Activated CD4-positive, alpha-beta T cell treated with anti-CD3 and anti-CD28 coated beads, Interleukin-2, Interleukin-4, amounts not matched to agents 100 ng/mL and 50 ng/mL, durations not matched to agents 16 hours and 8 hours (primary cell): ENCODE results near the gene ZNF709.
"Not testable (repeated sequence)": the region's sequence is repeated elsewhere in the genome, so short reads cannot be mapped to it uniquely, and the experiment has no call there.

Source experiments
- DNase-seq: peaks from one replicate; pipeline ENCODE4 v3.0.0-alpha.2; 2020; ENCODE audit warnings: low spot score

Gene ZNF709

GRCh38 chr19:12484371-12485051, at the start of gene ZNF709:
Gene ZNF709 (minus strand): TSS chr19:12484816. CDS start chr19:12484657, 159 bp downstream.
- DNase-seq, result peak; percentile 87

DNA sequence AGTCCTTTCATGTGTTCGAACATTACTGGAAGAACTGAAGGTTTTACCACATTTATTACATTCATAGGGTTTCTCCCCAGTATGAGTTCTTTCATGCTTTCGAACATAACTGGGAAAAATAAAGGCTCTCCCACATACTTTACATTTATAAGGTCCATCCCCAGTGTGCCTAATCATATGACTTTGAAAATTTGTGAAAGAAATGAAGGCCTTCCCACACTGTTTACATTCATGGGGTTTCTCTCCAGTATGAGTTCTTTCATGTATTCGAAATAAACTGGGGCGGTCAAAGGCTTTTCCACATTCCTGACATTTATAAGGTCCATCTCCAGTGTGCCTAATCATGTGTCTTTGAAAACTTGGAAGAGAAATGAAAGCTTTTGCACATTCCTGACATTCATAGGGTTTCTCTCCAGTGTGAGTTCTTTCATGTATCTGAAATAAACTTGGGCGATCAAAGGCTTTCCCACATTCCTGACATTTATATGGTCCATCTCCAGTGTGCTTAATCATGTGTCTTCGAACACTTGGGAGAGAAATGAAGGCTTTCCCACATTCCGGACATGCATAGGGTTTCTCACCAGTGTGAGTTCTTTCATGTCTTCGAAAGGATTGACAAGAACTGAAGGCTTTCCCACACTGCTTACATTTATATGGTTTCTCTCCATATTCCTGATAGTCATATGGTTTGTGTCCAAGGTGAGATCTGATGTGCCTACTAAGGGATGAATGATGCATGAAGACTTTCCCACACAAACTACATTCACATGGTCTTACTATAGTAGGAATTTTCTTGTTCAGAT, 42.6 kb upstream of the ZNF709 start:
- no peak for DNase-seq

DNA sequence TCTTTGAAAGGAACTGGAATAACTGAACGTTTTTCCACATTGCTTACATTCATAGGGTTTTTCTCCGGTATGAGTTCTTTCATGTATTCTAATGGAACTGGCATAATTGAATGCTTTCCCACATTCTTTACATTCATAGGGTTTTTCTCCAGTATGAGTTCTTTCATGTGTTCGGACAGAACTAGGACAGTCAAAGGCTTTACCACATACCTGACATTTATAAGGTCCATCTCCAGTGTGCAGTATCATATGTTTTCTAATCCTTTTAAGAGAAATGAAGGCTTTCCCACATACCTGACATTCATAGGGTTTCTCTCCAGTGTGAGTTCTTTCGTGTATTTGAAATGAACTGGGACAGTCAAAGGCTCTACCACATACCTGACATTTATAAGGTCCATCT, 41.9 kb upstream of the ZNF709 start:
- DNase-seq, result no peak

DNA sequence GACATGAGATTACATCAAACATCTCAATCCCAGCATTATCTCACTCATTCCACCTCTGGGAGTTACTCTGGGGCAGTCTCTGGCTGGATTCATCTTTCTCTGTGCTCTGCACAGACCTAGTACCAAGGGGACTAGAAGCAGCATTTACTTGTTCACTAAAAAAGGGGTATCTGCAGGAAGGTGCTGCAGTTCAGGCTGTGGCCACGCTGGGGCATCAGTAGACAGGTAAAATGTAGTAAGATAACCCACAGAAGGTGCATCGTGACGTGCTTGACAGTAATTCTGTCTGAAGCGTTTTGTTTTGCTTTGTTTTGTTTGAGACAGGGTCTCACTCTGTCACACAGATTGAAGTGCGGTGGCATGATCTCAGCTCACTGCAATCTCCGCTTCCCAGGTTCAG, 37.4 kb upstream of the ZNF709 start:
- DNase-seq, result no peak

- no peak for DNase-seq
Observed at GRCh38 chr19:12513531-12514061, 29.0 kb upstream of the ZNF709 start.

GRCh38 chr19:12497032-12497431, 12.4 kb upstream of the ZNF709 start:
- no peak for DNase-seq

DNA sequence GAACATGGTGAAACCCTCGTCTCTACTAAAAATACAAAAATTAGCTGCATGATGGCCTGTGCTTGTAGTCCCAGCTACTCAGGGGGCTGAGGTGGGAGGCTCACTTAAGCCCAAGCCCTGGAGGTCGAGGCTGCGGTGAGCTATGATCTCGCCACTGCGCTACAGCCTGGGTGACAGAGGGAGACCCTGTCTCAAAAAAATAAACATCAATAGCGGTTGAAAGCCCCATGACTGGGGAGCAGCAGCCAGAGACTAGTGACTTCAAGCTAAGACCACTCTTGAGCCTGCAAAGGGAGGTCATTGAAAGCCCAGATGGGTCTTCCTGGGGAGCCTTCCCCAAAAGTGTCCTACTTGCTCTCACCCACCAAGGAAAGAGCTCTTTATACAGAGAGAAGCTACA, 11.9 kb upstream of the ZNF709 start:
- no peak for DNase-seq

- DNase-seq, result peak; percentile 82
Observed at GRCh38 chr19:12495002-12495802, 10.6 kb upstream of the ZNF709 start.

- DNase-seq, result no peak
Observed at GRCh38 chr19:12494260-12494860, 9.7 kb upstream of the ZNF709 start.

DNA sequence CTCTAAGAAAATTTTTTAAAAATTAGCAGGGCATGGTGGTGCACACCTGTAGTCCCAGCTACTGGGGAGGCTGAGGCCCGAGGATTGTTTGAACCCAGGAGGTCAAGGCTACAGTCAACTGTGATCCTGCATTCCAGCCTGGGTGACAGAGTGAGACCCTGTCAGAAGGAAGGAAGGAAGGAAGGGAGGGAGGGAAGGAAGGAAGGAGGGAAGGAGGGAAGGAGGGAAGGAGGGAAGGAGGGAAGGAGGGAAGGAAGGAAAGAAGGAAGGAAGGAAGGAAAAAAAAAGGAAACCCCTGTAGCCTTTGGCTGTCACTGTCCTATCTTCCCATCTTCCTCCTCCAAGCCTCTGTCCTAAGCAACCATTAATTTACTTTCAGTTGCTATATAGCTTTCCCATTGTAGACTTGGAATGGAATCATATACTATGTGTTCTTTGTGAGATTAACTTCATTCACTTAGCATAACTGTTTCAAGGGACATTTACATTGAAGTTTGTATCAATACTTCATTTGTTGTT, 1.7 kb upstream of the ZNF709 start:
- not testable (repeated sequence) for DNase-seq

DNA sequence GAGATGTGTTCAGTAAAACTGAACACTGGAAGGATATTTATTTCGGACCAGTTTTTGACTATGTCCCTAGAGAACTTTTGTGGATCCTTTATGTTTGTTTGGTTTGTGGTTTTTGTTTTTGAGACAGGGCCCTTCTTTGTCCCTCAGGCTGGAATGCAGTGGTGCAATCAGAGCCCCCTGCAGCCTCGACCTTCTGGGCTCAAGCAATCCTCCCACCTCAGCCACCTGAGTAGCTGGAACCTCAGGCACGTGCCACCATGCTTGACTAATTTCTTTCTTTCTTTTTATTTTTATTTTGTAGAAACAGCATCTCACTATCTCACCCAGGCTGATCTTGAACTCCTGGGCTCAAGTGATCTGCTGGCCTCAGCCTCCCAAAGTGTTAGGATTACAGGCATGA, 955 bp upstream of the ZNF709 start:
- no peak for DNase-seq

DNA sequence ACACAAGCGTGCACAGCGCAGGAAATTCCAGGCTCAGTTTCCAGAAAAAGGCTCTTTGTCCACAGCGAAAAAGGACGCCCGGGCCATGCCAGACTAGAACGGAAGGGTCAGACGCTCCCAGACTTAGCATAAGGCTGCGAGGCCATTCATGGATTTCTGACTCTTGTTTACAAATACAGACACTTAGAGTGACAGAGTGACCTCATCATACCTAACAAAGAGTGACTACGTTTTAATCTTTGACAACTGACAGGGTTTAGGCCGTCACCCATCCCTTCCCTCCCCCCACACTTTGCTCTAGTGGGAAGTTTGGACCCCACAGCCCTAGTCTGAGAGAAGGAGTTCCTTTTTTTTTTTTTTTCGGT, 418 bp upstream of the ZNF709 start:
- no peak for DNase-seq

- no peak for DNase-seq
Observed at GRCh38 chr19:12484011-12484370, 625 bp downstream of the ZNF709 start.

DNA sequence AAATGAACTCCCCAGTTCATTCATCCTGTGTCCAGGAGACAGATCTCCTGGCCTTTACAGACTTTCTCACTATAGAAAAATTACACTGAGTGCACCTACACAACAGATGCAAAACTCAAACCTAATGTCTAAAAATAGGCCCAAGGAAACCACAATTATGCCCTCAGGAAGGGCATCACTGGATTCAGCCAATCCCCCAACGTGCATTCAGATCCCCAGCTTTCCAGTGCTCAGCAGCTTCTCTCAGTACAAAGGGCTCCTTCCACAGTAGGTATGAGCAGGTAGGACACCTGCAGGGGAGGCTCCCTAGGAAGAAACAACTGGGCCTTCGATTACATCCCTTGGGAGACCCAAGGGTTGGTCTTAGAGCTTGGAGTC, 2.1 kb downstream of the ZNF709 start:
- DNase-seq, result no peak

DNA sequence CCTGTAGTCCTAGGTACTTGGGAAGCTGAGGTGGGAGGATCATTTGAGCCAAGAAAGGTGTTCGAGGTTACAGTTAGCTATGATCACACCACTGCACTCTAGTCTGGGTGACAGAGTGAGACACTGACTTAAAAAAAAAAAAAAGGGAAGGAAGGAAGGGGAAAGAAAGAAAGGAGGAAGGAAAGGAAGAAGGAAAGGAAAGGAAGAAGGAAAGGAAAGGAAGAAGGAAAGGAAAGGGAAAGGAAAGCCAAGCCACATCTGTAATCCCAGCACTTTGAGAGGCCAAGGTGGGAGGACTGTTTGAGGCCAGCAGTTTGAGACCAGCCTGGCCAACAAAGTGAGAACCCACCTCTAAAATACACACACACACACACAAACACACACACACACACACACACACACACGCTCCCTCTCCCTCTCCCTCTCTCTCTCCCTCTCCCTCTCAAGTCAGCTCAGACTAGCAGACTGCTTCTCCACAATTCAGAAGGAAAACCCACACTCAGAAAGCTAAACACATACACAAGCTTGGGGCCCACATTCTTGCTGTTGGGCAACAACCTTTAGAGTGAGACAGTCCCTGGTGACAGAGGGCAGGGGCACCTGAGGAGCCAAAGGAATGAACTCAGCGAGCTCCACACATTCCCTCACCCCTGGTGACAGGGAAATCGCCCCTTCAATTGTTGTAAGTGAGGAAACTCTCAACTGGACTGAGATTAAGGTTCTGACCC, 2.7 kb downstream of the ZNF709 start:
- DNase-seq, result no peak

GRCh38 chr19:12478234-12478941, 6.2 kb downstream of the ZNF709 start:
- no peak for DNase-seq

- DNase-seq, result not testable (repeated sequence)
Observed at GRCh38 chr19:12467651-12468050, 17.0 kb downstream of the ZNF709 start.

GRCh38 chr19:12465211-12465610, 19.4 kb downstream of the ZNF709 start:
- DNase-seq, result no peak

- no peak for DNase-seq
Observed at GRCh38 chr19:12464769-12465168, 19.8 kb downstream of the ZNF709 start.

DNA sequence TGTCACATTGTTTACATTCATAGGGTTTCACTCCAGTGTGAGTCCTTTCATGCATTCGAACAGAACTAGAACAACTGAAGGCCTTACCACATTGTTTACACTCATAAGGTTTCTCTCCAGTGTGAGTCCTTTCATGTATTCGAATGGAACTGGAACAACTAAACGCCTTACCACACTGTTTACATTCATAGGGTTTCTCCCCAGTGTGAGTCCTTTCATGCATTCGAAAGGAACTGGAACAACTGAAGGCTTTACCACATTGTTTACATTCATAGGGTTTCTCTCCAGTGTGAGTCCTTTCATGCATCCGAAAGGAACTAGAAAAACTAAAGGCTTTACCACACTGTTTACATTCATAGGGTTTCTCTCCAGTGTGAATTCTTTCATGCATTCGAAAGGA, 20.5 kb downstream of the ZNF709 start:
- DNase-seq, result not testable (repeated sequence)

GRCh38 chr19:12453495-12453894, 31.1 kb downstream of the ZNF709 start:
- no peak for DNase-seq
